Cardiac ventricle fibroblast (primary cell): ENCODE data around the gene LARP4B. TPM values are rescaled to one million over a fixed set of nuclear protein-coding genes. Genes with fewer than 3 reads are reported as not detected.

Experiments
- total RNA-seq: library from RNA; depleted of rRNA; stranded (reverse); fragments of >200 nt; gene quantifications from 2 replicates; pipeline ENCODE4 v1.2.3, GENCODE V29; 2015

The LARP4B gene
- 23.2 and 27.3 TPM in 2 replicates for total RNA-seq

GRCh38 chr10:931326-932318 is at the start of gene LARP4B:
LARP4B (minus strand) TSS chr10:931705; CDS start chr10:885721, 45,984 bp downstream.

Other genes with a start within 250 kb of the LARP4B start
- 10.2 and 11.3 TPM in 2 replicates for gene DIP2C, start 242.0 kb downstream of the LARP4B start, total RNA-seq
- 13.7 and 33.9 TPM in 2 replicates for gene GTPBP4, start 56.7 kb upstream of the LARP4B start, total RNA-seq
- gene IDI2, start 94.2 kb upstream of the LARP4B start, total RNA-seq: not detected in 2 replicates
- 33.1 and 38.3 TPM in 2 replicates for gene IDI1, start 117.4 kb upstream of the LARP4B start, total RNA-seq
- 12.0 and 15.5 TPM in 2 replicates for gene WDR37, start 124.7 kb upstream of the LARP4B start, total RNA-seq